Measurements from ENCODE around the gene CCDC38. TPM values are rescaled to one million over a fixed set of nuclear protein-coding genes. Genes with fewer than 3 reads are reported as not detected.
"Not testable (repeated sequence)": the region's sequence is repeated elsewhere in the genome, so short reads cannot be mapped to it uniquely, and the experiment has no call there.

Gene CCDC38
- total RNA-seq, 1 donor = not detected

- no peak for TF ChIP-seq CTCF (IDR thresholded peaks at IDR 0.05; ENCODE audit: insufficient read depth, low read depth, low read length)
- peak; percentile 98 for DNase-seq (ENCODE audit: low read depth)
- peak within 1 kb of the TSS; percentile 82 for H3K4me3 ChIP-seq (ENCODE audit: low read depth, low read length)
Measured at GRCh38 chr12:95858451-95859343, 83.7 kb downstream of the CCDC38 start, which contains the start of gene SNRPF. SNRPF (plus strand) TSS chr12:95858952; CDS start chr12:95859074, 122 bp downstream.

GRCh38 chr12:95857799-95858198 lies 84.6 kb downstream of the CCDC38 start:
- no peak for DNase-seq (ENCODE audit: low read depth)
- no peak for TF ChIP-seq CTCF (IDR thresholded peaks at IDR 0.05; ENCODE audit: insufficient read depth, low read depth, low read length)
- no peak overlapping the region for H3K4me3 ChIP-seq (ENCODE audit: low read depth, low read length)

- no peak for TF ChIP-seq CTCF (IDR thresholded peaks at IDR 0.05; ENCODE audit: insufficient read depth, low read depth, low read length)
- DNase-seq (ENCODE audit: low read depth) = no peak
- no peak overlapping the region for H3K4me3 ChIP-seq (ENCODE audit: low read depth, low read length)
Measured at GRCh38 chr12:95857156-95857555, 85.3 kb downstream of the CCDC38 start.

GRCh38 chr12:95852133-95852532 lies 90.3 kb downstream of the CCDC38 start:
- DNase-seq (ENCODE audit: low read depth) = no peak
- TF ChIP-seq CTCF (IDR thresholded peaks at IDR 0.05; ENCODE audit: insufficient read depth, low read depth, low read length) = no peak
- no peak overlapping the region for H3K4me3 ChIP-seq (ENCODE audit: low read depth, low read length)

GRCh38 chr12:95851606-95852005 lies 90.8 kb downstream of the CCDC38 start:
- no peak for TF ChIP-seq CTCF (IDR thresholded peaks at IDR 0.05; ENCODE audit: insufficient read depth, low read depth, low read length)
- no peak for DNase-seq (ENCODE audit: low read depth)
- H3K4me3 ChIP-seq (ENCODE audit: low read depth, low read length) = no peak overlapping the region

GRCh38 chr12:95848575-95849388 lies 93.6 kb downstream of the CCDC38 start:
- H3K4me3 ChIP-seq (ENCODE audit: low read depth, low read length) = no peak overlapping the region
- peak; percentile 22 for DNase-seq (ENCODE audit: low read depth)
- peak; percentile 15 for TF ChIP-seq CTCF (IDR thresholded peaks at IDR 0.05; ENCODE audit: insufficient read depth, low read depth, low read length)

- H3K4me3 ChIP-seq (ENCODE audit: low read depth, low read length); DNase-seq (ENCODE audit: low read depth): not testable (repeated sequence)
Measured at GRCh38 chr12:95842426-95842825, 100.0 kb downstream of the CCDC38 start.

Measured in fibroblast of villous mesenchyme (primary cell).